ENCODE measurements around the gene UBXN11. TPM values are rescaled to one million over a fixed set of nuclear protein-coding genes. Genes with fewer than 3 reads are reported as not detected.

UBXN11 gene
- polyA plus RNA-seq, 1 of the 3 experiments (the other 2 are of a cell fraction) = 30.6 TPM

GRCh38 chr1:26351590-26352337 lies 45.3 kb upstream of the UBXN11 start:
- DNase-seq = no peak
- 83% methylated on average over 10 of the region's 12 CpGs for WGBS (ENCODE audit: low lambda C conversion rate)
- no peak for TF ChIP-seq RFX5 (IDR thresholded peaks at IDR 0.05; ENCODE audit: low read length)
- TF ChIP-seq SIN3A (IDR thresholded peaks at IDR 0.05; ENCODE audit: borderline replicate concordance, low read depth, low read length) = no peak
- no peak for TF ChIP-seq GATA2 (CRISPR knock-in tag; IDR thresholded peaks at IDR 0.05)
- TF ChIP-seq TAF1 (IDR thresholded peaks at IDR 0.05; ENCODE audit: borderline replicate concordance, low read depth, low read length) = no peak
- TF ChIP-seq FOSL2 (IDR thresholded peaks at IDR 0.05; ENCODE audit: borderline replicate concordance, low read depth) = no peak
- TF ChIP-seq TCF12 (IDR thresholded peaks at IDR 0.05) = no peak
- TF ChIP-seq MAX (IDR thresholded peaks at IDR 0.05; ENCODE audit: low read depth) = no peak
- no peaks in the 10 kb centered on the region for H3K9me2 ChIP-seq
- H3K9ac ChIP-seq = no peak overlapping the region
- no peaks in the 10 kb centered on the region for H3K4me1 ChIP-seq (ENCODE audit: control insufficient read depth in 1 of 2, insufficient read depth in 2 of 2, low read depth in 1 of 2, low read length in 1 of 2)
- H3K9me3 ChIP-seq = no peaks in the 10 kb centered on the region
- no peak overlapping the region for H3K27ac ChIP-seq (ENCODE audit: low read depth in 2 of 2, low read length in 1 of 2)
- no peaks in the 10 kb centered on the region for H3K79me2 ChIP-seq (ENCODE audit: insufficient read depth)
- no peaks in the 10 kb centered on the region for H3K27me3 ChIP-seq (ENCODE audit: insufficient read depth)
- no peak overlapping the region for H2AFZ ChIP-seq (ENCODE audit: low read depth)
- POLR2A ChIA-PET = no interaction called here
- H3K4me3 ChIP-seq (ENCODE audit: low read depth in 2 of 2, low read length in 1 of 2) = no peak overlapping the region
- H3K36me3 ChIP-seq (replicated peaks in 1 of 2; ENCODE audit: control insufficient read depth in 1 of 2, insufficient read depth in 2 of 2, low read length in 1 of 2) = no peaks in the 10 kb centered on the region
- H3K4me2 ChIP-seq = no peak overlapping the region
- CTCF ChIA-PET = interaction anchor here (1.6 to 11.9 kb wide), 3 partner anchors 11 to 65 kb away, joined by 3 to 99 read pairs (median 21); no protein-coding TSS in a partner anchor
- no peaks in the 10 kb centered on the region for H3F3A ChIP-seq (replicated peaks; ENCODE audit: insufficient read depth)
- no peaks in the 10 kb centered on the region for H4K20me1 ChIP-seq (ENCODE audit: insufficient read depth)

- DNase-seq = no peak
- POLR2A ChIA-PET = no interaction called here
- no peaks in the 10 kb centered on the region for H3K9me2 ChIP-seq
- no peak overlapping the region for H3K4me2 ChIP-seq
- H3K9ac ChIP-seq = no peak overlapping the region
- no peak overlapping the region for H3K4me3 ChIP-seq (ENCODE audit: low read depth in 2 of 2, low read length in 1 of 2)
- no peak overlapping the region for H2AFZ ChIP-seq (ENCODE audit: low read depth)
- no peaks in the 10 kb centered on the region for H3K27me3 ChIP-seq (ENCODE audit: insufficient read depth)
- H3K27ac ChIP-seq (ENCODE audit: low read depth in 2 of 2, low read length in 1 of 2) = no peak overlapping the region
- H3K9me3 ChIP-seq = no peaks in the 10 kb centered on the region
- no peaks in the 10 kb centered on the region for H3F3A ChIP-seq (replicated peaks; ENCODE audit: insufficient read depth)
- CTCF ChIA-PET = interaction anchor here (0.9 to 11.9 kb wide), 3 partner anchors 12 to 66 kb away, joined by 3 to 99 read pairs (median 6); no protein-coding TSS in a partner anchor
- H3K36me3 ChIP-seq (replicated peaks in 1 of 2; ENCODE audit: control insufficient read depth in 1 of 2, insufficient read depth in 2 of 2, low read length in 1 of 2) = no peaks in the 10 kb centered on the region
- WGBS (ENCODE audit: low lambda C conversion rate) = 89% methylated on average over 9 of the region's 9 CpGs
- H4K20me1 ChIP-seq (ENCODE audit: insufficient read depth) = no peaks in the 10 kb centered on the region
- TF ChIP-seq FOSL2 (IDR thresholded peaks at IDR 0.05; ENCODE audit: borderline replicate concordance, low read depth) (no peak), ZBTB33 (IDR thresholded peaks at IDR 0.05; ENCODE audit: borderline replicate concordance, low read depth) (no peak), EP300 (IDR thresholded peaks at IDR 0.05; ENCODE audit: borderline replicate concordance in 1 of 2, low read depth in 1 of 2, low read length in 1 of 2) (no peak), SIN3A (IDR thresholded peaks at IDR 0.05; ENCODE audit: borderline replicate concordance, low read depth, low read length) (no peak), RCOR1 (IDR thresholded peaks at IDR 0.05; ENCODE audit: low read length) (no peak), JUND (IDR thresholded peaks at IDR 0.05) (no peak), SMC3 (IDR thresholded peaks at IDR 0.05; ENCODE audit: low read depth, low read length) (no peak), GATA2 (CRISPR knock-in tag; IDR thresholded peaks at IDR 0.05) (no peak), TAF1 (IDR thresholded peaks at IDR 0.05; ENCODE audit: borderline replicate concordance, low read depth, low read length) (no peak), YY1 (IDR thresholded peaks at IDR 0.05; ENCODE audit: low read depth) (no peak), POLR2AphosphoS5 (IDR thresholded peaks at IDR 0.05; ENCODE audit: low read depth, low read length) (no peak), TCF12 (IDR thresholded peaks at IDR 0.05) (no peak), GABPA (IDR thresholded peaks at IDR 0.05; ENCODE audit: low read depth) (no peak)
- H3K79me2 ChIP-seq (ENCODE audit: insufficient read depth) = no peaks in the 10 kb centered on the region
- H3K4me1 ChIP-seq (ENCODE audit: control insufficient read depth in 1 of 2, insufficient read depth in 2 of 2, low read depth in 1 of 2, low read length in 1 of 2) = no peaks in the 10 kb centered on the region
Measured at GRCh38 chr1:26350701-26351589, 44.5 kb upstream of the UBXN11 start.
